AG09309 (cell line): ENCODE results near the gene RPS6KA2.
"Not testable (repeated sequence)": the region's sequence is repeated elsewhere in the genome, so short reads cannot be mapped to it uniquely, and the experiment has no call there.

Source experiments
- DNase-seq: peaks from one replicate; pipeline ENCODE4 v3.0.0-alpha.2; 2010; ENCODE audit warnings: low read depth
- H3K4me3 ChIP-seq: 2 replicates; pipeline ENCODE4 v1.5.1; 2011; ENCODE audit warnings: mild to moderate bottlenecking, low read depth, low read length, moderate library complexity; ENCODE audit not compliant: control insufficient read depth
- CTCF ChIP-seq: IDR thresholded peaks from 2 replicates; pipeline ENCODE4 v1.5.1; 2011; ENCODE audit warnings: mild to moderate bottlenecking, low read depth, low read length, inconsistent platforms; ENCODE audit not compliant: insufficient read depth, control insufficient read depth; ENCODE audit errors: missing control alignments

The RPS6KA2 gene

GRCh38 chr6:166637812-166638572 is 10.9 kb upstream of the RPS6KA2 start:
- no peak for TF ChIP-seq CTCF
- no peak overlapping the region for H3K4me3 ChIP-seq
- no peak for DNase-seq

GRCh38 chr6:166636934-166637333 is 9.9 kb upstream of the RPS6KA2 start:
- no peak for DNase-seq
- no peak for TF ChIP-seq CTCF
- no peak overlapping the region for H3K4me3 ChIP-seq

- TF ChIP-seq CTCF: no peak
- H3K4me3 ChIP-seq: no peak overlapping the region
- no peak for DNase-seq
These were observed 9.3 kb upstream of the RPS6KA2 start for GRCh38 chr6:166636191-166636933.

- TF ChIP-seq CTCF: no peak
- no peak for DNase-seq
- no peak overlapping the region for H3K4me3 ChIP-seq
These were observed 8.2 kb upstream of the RPS6KA2 start for GRCh38 chr6:166635013-166635970.

- H3K4me3 ChIP-seq, DNase-seq: not testable (repeated sequence)
These were observed 7.5 kb upstream of the RPS6KA2 start for GRCh38 chr6:166634581-166634980.

GRCh38 chr6:166633732-166634535 is 6.9 kb upstream of the RPS6KA2 start:
- no peak for DNase-seq

More at GRCh38 chr6:166633732-166634535, 6.9 kb upstream of the RPS6KA2 start:
- no peak overlapping the region for H3K4me3 ChIP-seq
- no peak for TF ChIP-seq CTCF
